ENCODE data around the gene USF2.

The USF2 gene

DNA sequence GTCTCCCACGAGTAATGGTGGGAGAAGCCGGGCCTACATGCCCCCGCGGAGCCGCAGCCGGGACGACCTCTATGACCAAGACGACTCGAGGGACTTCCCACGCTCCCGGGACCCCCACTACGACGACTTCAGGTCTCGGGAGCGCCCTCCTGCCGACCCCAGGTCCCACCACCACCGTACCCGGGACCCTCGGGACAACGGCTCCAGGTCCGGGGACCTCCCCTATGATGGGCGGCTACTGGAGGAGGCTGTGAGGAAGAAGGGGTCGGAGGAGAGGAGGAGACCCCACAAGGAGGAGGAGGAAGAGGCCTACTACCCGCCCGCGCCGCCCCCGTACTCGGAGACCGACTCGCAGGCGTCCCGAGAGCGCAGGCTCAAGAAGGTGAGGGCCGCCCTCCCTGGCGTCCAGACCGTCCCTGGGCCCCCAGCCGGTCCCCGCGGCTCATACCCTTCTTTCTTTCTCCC, 1.4 kb upstream of the USF2 start:
- Histone ChIP-seq H3K27ac (ENCODE audit: low read length) (no peak overlapping the region), H3K9me3 (ENCODE audit: control insufficient read depth, insufficient read depth, low read length) (no peaks in the 10 kb centered on the region), H3K4me3 (ENCODE audit: low read length) (peak overlapping the region; percentile 45; the same call in 1 of the 2 replicates), H3K36me3 (ENCODE audit: control insufficient read depth, insufficient read depth, low read length) (peaks cover 28% of the 10 kb centered on the region), H3K27me3 (ENCODE audit: control insufficient read depth, insufficient read depth, low read length) (no peaks in the 10 kb centered on the region), H3K4me1 (ENCODE audit: control insufficient read depth, insufficient read depth, low read length) (peaks cover 1% of the 10 kb centered on the region; the same call in 1 of the 2 replicates)
- DNase-seq (ENCODE audit: low read depth, low spot score), result no peak
- no CpG with 5 or more reads among the region's 40 CpGs for WGBS (ENCODE audit: insufficient coverage, insufficient read length)

DNA sequence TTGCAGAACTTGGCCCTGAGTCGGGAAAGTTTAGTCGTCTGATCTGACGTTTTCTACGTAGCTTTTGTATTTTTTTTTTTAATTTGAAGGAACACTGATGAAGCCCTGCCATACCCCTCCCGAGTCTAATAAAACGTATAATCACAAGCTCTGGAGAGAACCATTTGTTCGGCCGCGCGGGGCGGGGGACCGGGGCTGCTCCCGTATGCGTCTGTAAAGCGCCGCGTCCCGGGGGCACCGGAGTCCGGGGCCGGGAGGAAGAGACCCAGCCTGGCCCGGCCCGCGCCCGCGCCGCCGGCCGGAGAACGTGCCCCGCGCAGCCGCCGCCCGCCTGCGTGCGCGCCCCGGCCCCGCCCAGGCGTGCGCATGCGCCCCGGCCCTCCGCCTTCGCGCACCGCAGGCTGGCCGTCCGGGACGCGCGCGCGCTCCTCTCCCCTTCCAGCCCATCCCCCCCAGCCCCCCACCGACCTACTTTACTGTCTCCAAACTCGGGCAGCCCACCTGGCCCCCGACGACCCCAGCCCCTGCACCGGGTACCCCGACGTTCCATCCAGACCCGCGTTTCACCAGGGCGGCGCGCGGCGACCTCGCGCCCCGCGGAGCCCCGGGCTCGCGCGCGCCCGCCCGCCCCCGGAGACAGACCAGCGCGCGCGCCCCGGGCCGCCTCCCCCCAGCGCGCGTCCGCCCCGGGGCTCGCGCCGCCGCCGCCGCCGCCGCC, 785 bp upstream of the USF2 start:
- Histone ChIP-seq H3K4me1 (ENCODE audit: control insufficient read depth, insufficient read depth, low read length) (peaks cover 1% of the 10 kb centered on the region; the same call in 1 of the 2 replicates), H3K27ac (ENCODE audit: low read length) (no peak overlapping the region), H3K9me3 (ENCODE audit: control insufficient read depth, insufficient read depth, low read length) (no peaks in the 10 kb centered on the region), H3K27me3 (ENCODE audit: control insufficient read depth, insufficient read depth, low read length) (no peaks in the 10 kb centered on the region), H3K4me3 (ENCODE audit: low read length) (peak overlapping the region; percentile 75; the same call in 1 of the 2 replicates), H3K36me3 (ENCODE audit: control insufficient read depth, insufficient read depth, low read length) (peaks cover 27% of the 10 kb centered on the region)
- no CpG with 5 or more reads among the region's 100 CpGs for WGBS (ENCODE audit: insufficient coverage, insufficient read length)
- DNase-seq (ENCODE audit: low read depth, low spot score), result no peak

DNA sequence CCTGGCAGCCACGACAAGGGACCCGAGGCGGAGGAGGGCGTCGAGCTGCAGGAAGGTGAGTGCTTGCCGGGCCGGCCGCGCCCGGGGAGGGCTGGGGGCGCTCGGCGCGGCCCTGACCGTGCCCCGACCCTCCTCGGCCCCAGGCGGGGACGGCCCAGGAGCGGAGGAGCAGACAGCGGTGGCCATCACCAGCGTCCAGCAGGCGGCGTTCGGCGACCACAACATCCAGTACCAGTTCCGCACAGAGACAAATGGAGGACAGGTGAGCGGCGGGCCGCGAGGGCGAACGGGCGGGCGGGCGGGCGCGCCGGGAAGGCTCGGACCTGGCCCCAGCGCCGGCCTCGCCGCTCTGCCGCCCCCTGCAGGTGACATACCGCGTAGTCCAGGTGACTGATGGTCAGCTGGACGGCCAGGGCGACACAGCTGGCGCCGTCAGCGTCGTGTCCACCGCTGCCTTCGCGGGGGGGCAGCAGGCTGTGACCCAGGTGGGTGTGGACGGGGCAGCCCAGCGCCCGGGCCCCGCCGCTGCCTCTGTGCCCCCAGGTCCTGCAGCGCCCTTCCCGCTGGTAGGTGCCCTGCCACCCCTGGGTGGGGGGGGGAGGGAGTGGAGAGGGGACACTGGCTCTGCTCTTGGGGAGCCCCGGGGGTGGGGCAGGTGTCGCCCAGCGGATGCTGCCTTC, 816 bp downstream of the USF2 start:
- WGBS (ENCODE audit: insufficient coverage, insufficient read length), result no CpG with 5 or more reads among the region's 66 CpGs
- peak overlapping the region; percentile 82; the same call in 1 of the 2 replicates for H3K4me3 ChIP-seq (ENCODE audit: low read length)
- DNase-seq (ENCODE audit: low read depth, low spot score), result no peak
- H3K27ac ChIP-seq (ENCODE audit: low read length), result no peak overlapping the region
- peaks cover 1% of the 10 kb centered on the region; the same call in 1 of the 2 replicates for H3K4me1 ChIP-seq (ENCODE audit: control insufficient read depth, insufficient read depth, low read length)
- peaks cover 30% of the 10 kb centered on the region for H3K36me3 ChIP-seq (ENCODE audit: control insufficient read depth, insufficient read depth, low read length)
- H3K9me3 ChIP-seq (ENCODE audit: control insufficient read depth, insufficient read depth, low read length), result no peaks in the 10 kb centered on the region
- no peaks in the 10 kb centered on the region for H3K27me3 ChIP-seq (ENCODE audit: control insufficient read depth, insufficient read depth, low read length)

DNA sequence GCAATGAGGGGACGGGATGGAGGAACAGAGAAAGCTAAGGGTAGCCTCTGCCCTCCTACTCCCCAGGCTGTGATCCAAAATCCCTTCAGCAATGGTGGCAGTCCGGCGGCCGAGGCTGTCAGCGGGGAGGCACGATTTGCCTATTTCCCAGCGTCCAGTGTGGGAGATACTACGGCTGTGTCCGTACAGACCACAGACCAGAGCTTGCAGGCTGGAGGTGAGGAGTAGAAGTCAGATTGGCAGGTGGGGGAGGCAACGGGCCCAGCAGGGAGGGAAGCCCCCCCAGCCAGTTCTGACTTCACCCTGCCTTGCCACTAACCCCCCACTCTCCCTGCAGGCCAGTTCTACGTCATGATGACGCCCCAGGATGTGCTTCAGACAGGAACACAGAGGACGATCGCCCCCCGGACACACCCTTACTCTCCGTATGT, 1.6 kb downstream of the USF2 start:
- Histone ChIP-seq H3K27ac (ENCODE audit: low read length) (no peak overlapping the region), H3K9me3 (ENCODE audit: control insufficient read depth, insufficient read depth, low read length) (no peaks in the 10 kb centered on the region), H3K27me3 (ENCODE audit: control insufficient read depth, insufficient read depth, low read length) (no peaks in the 10 kb centered on the region), H3K4me1 (ENCODE audit: control insufficient read depth, insufficient read depth, low read length) (peaks cover 1% of the 10 kb centered on the region; the same call in 1 of the 2 replicates), H3K36me3 (ENCODE audit: control insufficient read depth, insufficient read depth, low read length) (peaks cover 29% of the 10 kb centered on the region), H3K4me3 (ENCODE audit: low read length) (no peak overlapping the region)
- DNase-seq (ENCODE audit: low read depth, low spot score), result no peak
- no CpG with 5 or more reads among the region's 16 CpGs for WGBS (ENCODE audit: insufficient coverage, insufficient read length)

DNA sequence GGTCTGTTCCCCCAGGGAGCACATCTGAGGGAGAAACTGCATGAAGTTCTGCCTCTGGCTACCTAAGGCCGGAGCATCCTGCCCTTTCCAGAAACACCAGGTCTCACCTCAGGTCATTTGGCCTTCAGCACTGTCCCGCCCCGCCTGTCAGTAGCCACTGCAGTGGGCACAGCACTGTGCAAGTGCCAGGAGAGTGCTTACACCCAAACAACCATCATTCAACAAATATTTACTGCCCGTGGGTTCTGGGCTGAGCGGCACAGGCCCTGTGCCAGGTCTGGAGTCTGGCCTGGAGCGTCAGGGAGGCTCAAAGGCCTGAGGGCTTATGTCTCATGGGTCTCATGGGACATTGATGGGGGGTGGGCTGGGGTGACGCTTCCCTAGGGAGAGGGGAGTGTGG, 2.8 kb downstream of the USF2 start:
- H3K4me3 ChIP-seq (ENCODE audit: low read length), result no peak overlapping the region
- no peaks in the 10 kb centered on the region for H3K27me3 ChIP-seq (ENCODE audit: control insufficient read depth, insufficient read depth, low read length)
- H3K27ac ChIP-seq (ENCODE audit: low read length), result no peak overlapping the region
- H3K4me1 ChIP-seq (ENCODE audit: control insufficient read depth, insufficient read depth, low read length), result peaks cover 1% of the 10 kb centered on the region; the same call in 1 of the 2 replicates
- no CpG with 5 or more reads among the region's 7 CpGs for WGBS (ENCODE audit: insufficient coverage, insufficient read length)
- no peak for DNase-seq (ENCODE audit: low read depth, low spot score)
- H3K9me3 ChIP-seq (ENCODE audit: control insufficient read depth, insufficient read depth, low read length), result no peaks in the 10 kb centered on the region
- H3K36me3 ChIP-seq (ENCODE audit: control insufficient read depth, insufficient read depth, low read length), result peaks cover 30% of the 10 kb centered on the region

DNA sequence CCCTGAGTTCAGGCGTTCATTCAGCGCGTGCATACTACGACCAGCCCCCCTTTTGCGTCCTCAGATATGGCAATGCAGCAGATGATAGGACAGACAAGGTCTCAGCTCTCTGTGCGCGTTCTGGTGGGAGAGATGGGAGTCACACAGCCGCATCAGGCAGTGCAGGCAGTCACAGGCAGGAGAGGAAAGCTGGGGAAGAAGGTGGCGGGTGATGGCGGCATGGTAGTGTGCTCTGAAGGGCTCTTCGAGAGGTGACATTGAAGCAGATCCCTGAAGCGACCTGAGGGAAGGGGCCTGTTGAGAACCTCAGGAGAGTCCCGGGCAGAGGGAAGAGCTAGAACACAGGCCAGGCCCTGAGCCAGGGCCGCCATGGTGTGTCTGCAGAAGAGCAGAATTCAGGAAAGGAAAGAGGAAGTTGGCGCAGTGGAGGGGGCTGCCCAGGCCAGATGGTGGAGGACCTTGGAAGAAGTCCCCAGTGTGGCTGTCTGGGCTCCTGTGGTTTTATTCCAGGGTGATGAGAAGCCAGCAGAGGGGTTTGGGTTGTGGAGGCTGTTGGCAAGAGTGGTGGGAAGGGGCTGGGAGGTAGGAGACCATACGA, 3.5 kb downstream of the USF2 start:
- Histone ChIP-seq H3K36me3 (ENCODE audit: control insufficient read depth, insufficient read depth, low read length) (peaks cover 36% of the 10 kb centered on the region), H3K27ac (ENCODE audit: low read length) (no peak overlapping the region), H3K27me3 (ENCODE audit: control insufficient read depth, insufficient read depth, low read length) (no peaks in the 10 kb centered on the region), H3K9me3 (ENCODE audit: control insufficient read depth, insufficient read depth, low read length) (no peaks in the 10 kb centered on the region), H3K4me3 (ENCODE audit: low read length) (no peak overlapping the region), H3K4me1 (ENCODE audit: control insufficient read depth, insufficient read depth, low read length) (0 out of 2 replicates have a peak, but pooled peaks cover 1% of the 10 kb centered on the region)
- WGBS (ENCODE audit: insufficient coverage, insufficient read length), result no CpG with 5 or more reads among the region's 16 CpGs
- no peak for DNase-seq (ENCODE audit: low read depth, low spot score)

DNA sequence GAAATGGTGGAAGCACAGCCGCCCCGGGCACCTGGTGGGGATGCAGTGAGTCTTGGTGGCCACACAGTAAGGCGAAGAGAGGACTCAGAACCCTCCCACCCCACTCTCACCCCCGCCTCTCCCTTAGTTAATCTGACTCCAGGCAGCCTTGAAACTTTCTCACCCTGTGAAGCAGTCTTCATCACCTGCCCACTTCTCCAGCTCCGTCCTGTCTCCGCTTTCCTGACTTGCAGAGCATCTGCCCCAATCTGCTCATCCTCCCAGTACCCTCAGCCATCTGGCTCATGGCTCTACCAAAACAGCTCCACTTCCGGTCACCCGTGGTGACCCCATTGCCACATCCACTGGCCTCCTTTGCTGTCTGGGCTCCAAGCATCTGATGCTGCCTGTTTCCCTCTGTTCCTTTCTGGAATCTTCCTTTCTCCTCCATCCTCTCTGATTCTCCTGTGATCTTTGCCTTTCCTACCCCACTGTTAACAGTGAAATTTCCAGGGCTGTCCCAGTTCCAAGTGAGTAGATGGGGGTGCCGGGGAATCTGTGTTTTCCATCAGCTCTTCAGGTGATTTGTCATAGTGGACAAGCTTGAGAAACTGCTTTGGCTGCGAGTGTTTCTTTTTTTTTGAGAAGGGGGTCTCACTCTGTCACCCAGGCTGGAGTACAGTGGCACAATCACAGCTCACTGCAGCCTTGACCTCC, 4.3 kb downstream of the USF2 start:
- 0 out of 2 replicates have a peak, but pooled peaks cover 1% of the 10 kb centered on the region for H3K4me1 ChIP-seq (ENCODE audit: control insufficient read depth, insufficient read depth, low read length)
- no peaks in the 10 kb centered on the region for H3K27me3 ChIP-seq (ENCODE audit: control insufficient read depth, insufficient read depth, low read length)
- H3K4me3 ChIP-seq (ENCODE audit: low read length), result no peak overlapping the region
- peaks cover 37% of the 10 kb centered on the region for H3K36me3 ChIP-seq (ENCODE audit: control insufficient read depth, insufficient read depth, low read length)
- no peaks in the 10 kb centered on the region for H3K9me3 ChIP-seq (ENCODE audit: control insufficient read depth, insufficient read depth, low read length)
- no peak for DNase-seq (ENCODE audit: low read depth, low spot score)
- no peak overlapping the region for H3K27ac ChIP-seq (ENCODE audit: low read length)
- WGBS (ENCODE audit: insufficient coverage, insufficient read length), result no CpG with 5 or more reads among the region's 10 CpGs

DNA sequence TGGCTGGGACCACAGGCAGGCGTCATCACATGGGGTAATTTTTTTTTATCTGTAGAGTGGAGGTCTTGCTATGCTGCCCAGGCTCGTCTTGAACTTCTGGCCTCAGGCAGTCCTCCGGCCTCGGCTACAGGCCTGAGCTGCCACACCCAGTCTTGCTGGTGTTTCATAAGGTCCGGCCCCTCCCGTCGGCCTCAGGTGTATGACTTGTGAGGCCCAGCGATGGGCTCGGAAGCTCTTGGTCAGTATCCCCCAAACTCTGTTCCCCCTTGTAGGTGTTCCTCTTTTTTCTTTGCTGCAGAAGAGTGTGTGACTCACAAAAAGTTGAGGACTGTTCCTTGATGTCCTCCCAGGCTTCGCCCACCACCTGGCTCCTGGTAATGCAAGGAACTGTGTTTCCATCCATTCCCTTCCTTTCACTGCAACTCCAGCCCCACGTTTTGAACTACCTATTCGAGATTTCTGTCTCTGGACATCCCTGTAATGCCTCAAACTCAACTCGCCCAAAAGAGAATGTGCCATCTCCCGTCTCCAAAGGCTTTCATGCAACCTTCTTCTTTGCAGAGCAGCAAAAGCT, 5.0 kb downstream of the USF2 start:
- no peaks in the 10 kb centered on the region for H3K9me3 ChIP-seq (ENCODE audit: control insufficient read depth, insufficient read depth, low read length)
- DNase-seq (ENCODE audit: low read depth, low spot score), result no peak
- H3K27me3 ChIP-seq (ENCODE audit: control insufficient read depth, insufficient read depth, low read length), result no peaks in the 10 kb centered on the region
- H3K36me3 ChIP-seq (ENCODE audit: control insufficient read depth, insufficient read depth, low read length), result peaks cover 41% of the 10 kb centered on the region
- no CpG with 5 or more reads among the region's 14 CpGs for WGBS (ENCODE audit: insufficient coverage, insufficient read length)
- no peak overlapping the region for H3K27ac ChIP-seq (ENCODE audit: low read length)
- H3K4me1 ChIP-seq (ENCODE audit: control insufficient read depth, insufficient read depth, low read length), result peaks cover 1% of the 10 kb centered on the region; the same call in 1 of the 2 replicates
- H3K4me3 ChIP-seq (ENCODE audit: low read length), result no peak overlapping the region

DNA sequence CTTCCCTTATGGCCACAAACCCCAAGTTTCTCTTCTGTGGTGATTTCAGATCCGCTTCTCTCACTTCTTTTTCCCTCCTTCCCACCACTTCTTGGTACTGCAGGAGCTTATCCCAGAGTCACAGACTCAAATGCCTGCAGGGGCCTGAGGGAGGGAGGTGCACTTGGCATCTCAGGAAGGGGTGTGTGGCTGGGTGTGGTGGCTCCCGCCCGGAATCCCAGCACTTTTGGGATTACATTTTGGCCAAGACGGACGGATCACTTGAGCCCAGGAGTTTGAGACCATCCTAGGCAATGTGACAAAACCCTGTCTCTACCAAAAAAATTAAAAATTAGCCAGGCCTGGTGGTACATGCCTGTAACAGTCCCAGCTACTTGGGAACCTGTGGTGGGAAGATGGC, 5.6 kb downstream of the USF2 start:
- H3K4me1 ChIP-seq (ENCODE audit: control insufficient read depth, insufficient read depth, low read length), result peaks cover 1% of the 10 kb centered on the region; the same call in 1 of the 2 replicates
- no peak overlapping the region for H3K4me3 ChIP-seq (ENCODE audit: low read length)
- no peaks in the 10 kb centered on the region for H3K27me3 ChIP-seq (ENCODE audit: control insufficient read depth, insufficient read depth, low read length)
- peaks cover 41% of the 10 kb centered on the region for H3K36me3 ChIP-seq (ENCODE audit: control insufficient read depth, insufficient read depth, low read length)
- H3K9me3 ChIP-seq (ENCODE audit: control insufficient read depth, insufficient read depth, low read length), result no peaks in the 10 kb centered on the region
- no peak for DNase-seq (ENCODE audit: low read depth, low spot score)
- no CpG with 5 or more reads among the region's 5 CpGs for WGBS (ENCODE audit: insufficient coverage, insufficient read length)
- H3K27ac ChIP-seq (ENCODE audit: low read length), result no peak overlapping the region

All from iPS DF 6.9 (cell line).